SH-SY5Y (cell line): Measurements from ENCODE around the gene TARBP1.

Experiments
- GATA2 ChIP-seq: IDR thresholded peaks from 2 replicates; pipeline ENCODE4 v1.6.1; 2011; ENCODE audit warnings: mild to moderate bottlenecking, low read depth, low read length
- GATA3 ChIP-seq: IDR thresholded peaks from 2 replicates; pipeline ENCODE4 v1.6.1; 2011; ENCODE audit warnings: low read depth, mild to moderate bottlenecking, low read length, moderate library complexity

GRCh38 chr1:234342774-234343173, 136.2 kb downstream of the TARBP1 start:
- no peak for TF ChIP-seq GATA2
- no peak for TF ChIP-seq GATA3
